ENCODE data around the gene TRPV3. TPM values are rescaled to one million over a fixed set of nuclear protein-coding genes. Genes with fewer than 3 reads are reported as not detected.

The TRPV3 gene
- total and polyA plus RNA-seq, 9 of the 15 experiments (the other 6 are each of a cell fraction or from before 2014, with no cell fraction given): 0.03 to 0.42 (median 0.11) TPM; not detected in 1

- ChIA-PET POLR2A (no interaction called here), CTCF (ENCODE audit: low intra/inter-chr PET ratio) (no interaction called here)
- no peaks in the 10 kb centered on the region for H3K9me1 ChIP-seq (ENCODE audit: control insufficient read depth, insufficient read depth, low read length)
- H3K27me3 ChIP-seq (ENCODE audit: control insufficient read depth in 2 of 2, insufficient read depth in 2 of 2, low read length in 2 of 2): peaks cover 5 to 33% of the 10 kb centered on the region in 2 experiments; a peak in 3 of 5 replicates
- FAIRE-seq: no peak
- no peak overlapping the region for H3K9ac ChIP-seq (ENCODE audit: insufficient read depth in 1 of 2, low read depth in 2 of 2, low read length in 2 of 2)
- WGBS (ENCODE audit: insufficient coverage, low coverage, missing lambda C conversion rate): 2% methylated on average over 13 of the region's 13 CpGs
- no peaks in the 10 kb centered on the region for H3K79me2 ChIP-seq (ENCODE audit: control insufficient read depth, insufficient read depth, low read length)
- no peak overlapping the region for H3K27ac ChIP-seq (ENCODE audit: extremely low read depth, low read depth, low read length)
- intact Hi-C loops (cut with micrococcal nuclease) (no loop called here), in situ Hi-C loops (cut with MboI) (no loop called here)
- no TSS peak for BruUV-seq (replicated peaks)
- no peak for ATAC-seq
- no peak overlapping the region for H3K4me2 ChIP-seq (ENCODE audit: insufficient read depth, low read length)
- H3K9me3 ChIP-seq (replicated peaks; ENCODE audit: control insufficient read depth, insufficient read depth, low read depth, low read length): no peaks in the 10 kb centered on the region
- H3K4me1 ChIP-seq (replicated peaks in 1 of 2; ENCODE audit: control insufficient read depth in 2 of 2, insufficient read depth in 2 of 2, low read length in 2 of 2): no peaks in the 10 kb centered on the region
- DNase-seq (ENCODE audit: extremely low read depth in 1 of 4, low spot score in 3 of 4): no peak
- H3K4me3 ChIP-seq: no peak overlapping the region
- no peaks in the 10 kb centered on the region for H4K20me1 ChIP-seq (replicated peaks; ENCODE audit: control insufficient read depth, insufficient read depth, low read length)
- no peak overlapping the region for H2AFZ ChIP-seq (ENCODE audit: low read depth, low read length)
- H3K36me3 ChIP-seq (ENCODE audit: control insufficient read depth, insufficient read depth, low read length): no peaks in the 10 kb centered on the region
- no peak for TF ChIP-seq TOE1 (IDR thresholded peaks at IDR 0.05; ENCODE audit: borderline replicate concordance)
- no peak for TF ChIP-seq TOE1 (CRISPR knock-in tag; IDR thresholded peaks at IDR 0.05; ENCODE audit: borderline replicate concordance, low read depth)
- no peak for TF ChIP-seq KAT2B (IDR thresholded peaks at IDR 0.05; ENCODE audit: low read depth, low read length)
- TF ChIP-seq CHD7 (IDR thresholded peaks at IDR 0.05; ENCODE audit: low read depth, low read length): no peak
- TF ChIP-seq HNRNPUL1 (IDR thresholded peaks at IDR 0.05; ENCODE audit: low read length): no peak
- no peak for TF ChIP-seq GTF3C2 (IDR thresholded peaks at IDR 0.05; ENCODE audit: borderline replicate concordance, extremely low read depth, insufficient read length)
- no peak for TF ChIP-seq STAT5B (CRISPR knock-in tag; IDR thresholded peaks at IDR 0.05)
- TF ChIP-seq NUFIP1 (IDR thresholded peaks at IDR 0.05; ENCODE audit: partially characterized antibody): no peak
- TF ChIP-seq CEBPB (tag; IDR thresholded peaks at IDR 0.05): no peak
- no peak for TF ChIP-seq KLF16 (IDR thresholded peaks at IDR 0.05)
Measured at GRCh38 chr17:3524024-3524423, 33.6 kb downstream of the TRPV3 start.
